OCI-LY7 (cell line): ENCODE results near the gene TMEM170B. TPM values are rescaled to one million over a fixed set of nuclear protein-coding genes. Genes with fewer than 3 reads are reported as not detected.
A peak's percentile ranks its signal among the peaks of the same experiment; 100 is the strongest.

ENCODE experiments used
- BruUV-seq: library from RNA; stranded (reverse); fragments of 400-500 nt; replicated peaks from 2 replicates; lab custom pipeline; 2021; lab: Mats Ljungman, UMichigan
- CTCF ChIA-PET: fragments of 300-600 bp; sonication (Branson Sonifier 250); formaldehyde crosslinking; loops from one replicate; lab custom pipeline; 2022; ENCODE audit warnings: antibody characterized with exemption; ENCODE audit not compliant: unreplicated experiment; lab: Charles Lee
- POLR2A ChIA-PET: fragments of 300-600 bp; sonication (Branson Sonifier 250); formaldehyde crosslinking; loops from one replicate; lab custom pipeline; 2022; ENCODE audit warnings: antibody characterized with exemption; lab: Charles Lee
- DNase-seq: peaks from one replicate; pipeline ENCODE4 v3.0.0-alpha.2; 2015; ENCODE audit warnings: low spot score
- H2AFZ ChIP-seq: fragments of 200-600 bp; sonication (generic), shearing (Covaris generic); 2 replicates; pipeline ENCODE4 v1.6.1; 2014; ENCODE audit warnings: mild to moderate bottlenecking, antibody characterized with exemption, low read length, moderate library complexity
- H3K27ac ChIP-seq: fragments of 200-600 bp; sonication (generic); 2 replicates; pipeline ENCODE4 v1.5.1; 2014; ENCODE audit warnings: mixed run types, low read depth, mild to moderate bottlenecking, moderate library complexity, low read length, inconsistent platforms; ENCODE audit not compliant: poor library complexity, severe bottlenecking
- H3K36me3 ChIP-seq: fragments of 200-600 bp; sonication (generic); 2 replicates; pipeline ENCODE4 v1.6.1; 2014; ENCODE audit warnings: mild to moderate bottlenecking, antibody characterized with exemption, low read length, moderate library complexity, mixed read lengths; ENCODE audit not compliant: insufficient read depth
- H3K4me1 ChIP-seq: fragments of 200-600 bp; sonication (generic); 2 replicates; pipeline ENCODE4 v1.5.1; 2014; ENCODE audit warnings: mild to moderate bottlenecking, low read length; ENCODE audit not compliant: insufficient read depth, poor library complexity, severe bottlenecking
- H3K4me2 ChIP-seq: fragments of 200-600 bp; sonication (generic); 2 replicates; pipeline ENCODE4 v1.6.1; 2014; ENCODE audit warnings: mild to moderate bottlenecking, low read length
- H3K4me3 ChIP-seq: fragments of 200-600 bp; sonication (generic); 2 replicates; pipeline ENCODE4 v1.5.1; 2014; ENCODE audit warnings: mild to moderate bottlenecking, low read depth, low read length; ENCODE audit not compliant: poor library complexity, severe bottlenecking
- H3K79me2 ChIP-seq: fragments of 200-600 bp; sonication (generic); 2 replicates; pipeline ENCODE4 v1.6.1; 2016; ENCODE audit warnings: low read depth, mild to moderate bottlenecking, low read length, moderate library complexity, mixed read lengths; ENCODE audit not compliant: insufficient read depth
- H3K9me2 ChIP-seq: fragments of 200-600 bp; sonication (generic); 2 replicates; pipeline ENCODE4 v1.6.1; 2016; ENCODE audit warnings: mild to moderate bottlenecking, low read length, mixed read lengths; ENCODE audit not compliant: insufficient read depth
- H3K9me3 ChIP-seq: fragments of 200-600 bp; sonication (generic); 2 replicates; pipeline ENCODE4 v1.6.1; 2014; ENCODE audit warnings: mild to moderate bottlenecking, mixed run types, low read length, mixed read lengths
- H4K20me1 ChIP-seq: fragments of 200-600 bp; sonication (generic); 2 replicates; pipeline ENCODE4 v1.6.1; 2014; ENCODE audit warnings: mild to moderate bottlenecking, antibody characterized with exemption, low read length, moderate library complexity, mixed read lengths; ENCODE audit not compliant: insufficient read depth
- CTCF ChIP-seq: fragments of 200-600 bp; sonication (generic); conservative IDR thresholded peaks from 2 replicates; pipeline ENCODE4 v1.5.1; 2014; ENCODE audit warnings: mild to moderate bottlenecking, antibody characterized with exemption, low read length, moderate library complexity, mixed read lengths
- EZH2phosphoT487 ChIP-seq: fragments of 200-600 bp; sonication (generic); IDR thresholded peaks from 2 replicates; pipeline ENCODE4 v1.6.1; 2018; ENCODE audit warnings: low read depth, borderline replicate concordance, mild to moderate bottlenecking, mixed run types, antibody characterized with exemption, low read length, moderate library complexity, mixed read lengths
- intact Hi-C: fragments of 100-400 bp; cut with micrococcal nuclease; formaldehyde crosslinking; loops from one replicate; pipeline ENCODE4 v1.10.0; 2022; ENCODE audit not compliant: unreplicated experiment
- total RNA-seq, 2 experiments: library from RNA; depleted of rRNA in 1 of 2; stranded (reverse); fragments of >200 nt in 1 of 2; shearing (Covaris generic) in 1 of 2; gene quantifications; 2 replicates each; pipeline ENCODE4 v1.2.3, GENCODE V29; 2014 to 2022

The TMEM170B gene
- total RNA-seq, 2 experiments from 2014 or later = 4.1 to 5.6 TPM

DNA sequence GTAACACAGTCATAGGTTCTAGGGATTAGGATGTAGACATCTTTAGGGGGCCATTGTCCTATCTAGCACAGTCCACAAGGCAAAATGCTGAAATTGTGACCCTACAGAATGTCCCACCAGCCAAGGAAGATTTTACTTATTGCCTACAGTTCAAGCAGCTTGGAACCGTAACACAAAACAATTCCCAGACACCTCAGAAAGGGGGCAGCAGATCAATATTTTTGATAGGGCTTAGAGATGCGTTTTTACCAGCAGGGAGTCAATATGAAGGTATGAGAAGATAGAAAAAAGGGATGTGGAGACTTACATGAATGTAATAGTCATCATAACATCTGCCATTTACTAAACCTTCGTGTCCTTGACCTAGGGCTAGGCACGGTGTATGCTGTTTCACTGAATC lies 81.0 kb downstream of the TMEM170B start:
- DNase-seq = peak; percentile 3
- intact Hi-C loops = no loop called here

GRCh38 chr6:11621119-11621518 lies 83.6 kb downstream of the TMEM170B start:
- intact Hi-C loops = no loop called here
- Histone ChIP-seq H3K4me2 (no peak overlapping the region), H3K79me2 (no peaks in the 10 kb centered on the region), H2AFZ (no peak overlapping the region), H3K27ac (no peak overlapping the region), H3K4me3 (no peak overlapping the region), H3K9me2 (no peaks in the 10 kb centered on the region), H3K9me3 (no peaks in the 10 kb centered on the region), H3K4me1 (no peaks in the 10 kb centered on the region), H4K20me1 (no peaks in the 10 kb centered on the region), H3K36me3 (no peaks in the 10 kb centered on the region)
- DNase-seq = no peak
- POLR2A ChIA-PET = no interaction called here
- TF ChIP-seq CTCF = no peak
- no peak for TF ChIP-seq EZH2phosphoT487
- no TSS peak for BruUV-seq
- CTCF ChIA-PET = no interaction called here

More for the DNA sequence above, 81.0 kb downstream of the TMEM170B start:
- Histone ChIP-seq H3K27ac (no peak overlapping the region), H2AFZ (no peak overlapping the region), H4K20me1 (no peaks in the 10 kb centered on the region), H3K4me2 (no peak overlapping the region), H3K79me2 (no peaks in the 10 kb centered on the region), H3K36me3 (no peaks in the 10 kb centered on the region), H3K4me3 (no peak overlapping the region), H3K9me3 (no peaks in the 10 kb centered on the region), H3K4me1 (no peaks in the 10 kb centered on the region), H3K9me2 (no peaks in the 10 kb centered on the region)
- TF ChIP-seq EZH2phosphoT487 = no peak
- peak; percentile 65 for TF ChIP-seq CTCF
- ChIA-PET CTCF (no interaction called here), POLR2A (no interaction called here)
- no TSS peak for BruUV-seq

DNA sequence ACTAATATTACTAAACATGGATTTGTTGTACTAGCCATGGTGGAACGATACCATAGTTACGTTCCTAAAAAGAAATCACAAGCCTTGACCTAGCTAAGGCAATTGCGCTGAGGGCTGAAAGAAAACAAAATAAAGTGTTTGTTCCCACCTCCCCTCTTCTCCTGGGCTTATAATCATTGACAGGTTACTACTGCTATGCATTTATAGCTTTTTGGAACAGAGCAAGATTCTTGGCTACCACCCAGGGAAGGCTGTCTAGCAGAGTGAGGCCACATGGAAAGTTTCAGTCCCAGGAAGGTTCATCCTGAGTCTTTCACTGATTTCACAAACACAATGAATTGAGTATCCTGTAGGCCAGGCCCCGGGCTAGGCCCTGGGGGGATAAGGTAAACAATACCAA lies 84.6 kb downstream of the TMEM170B start:
- Histone ChIP-seq H3K4me2 (no peak overlapping the region), H3K79me2 (no peaks in the 10 kb centered on the region), H3K9me3 (no peaks in the 10 kb centered on the region), H3K4me3 (no peak overlapping the region), H4K20me1 (no peaks in the 10 kb centered on the region), H3K27ac (no peak overlapping the region), H3K36me3 (no peaks in the 10 kb centered on the region), H3K9me2 (no peaks in the 10 kb centered on the region), H3K4me1 (no peaks in the 10 kb centered on the region), H2AFZ (no peak overlapping the region)
- POLR2A ChIA-PET = no interaction called here
- TF ChIP-seq CTCF (no peak), EZH2phosphoT487 (no peak)
- intact Hi-C loops = no loop called here
- CTCF ChIA-PET = no interaction called here
- BruUV-seq = no TSS peak
- no peak for DNase-seq
